SK-N-SH (cell line): ENCODE measurements around the gene MTERF4. TPM values are rescaled to one million over a fixed set of nuclear protein-coding genes. Genes with fewer than 3 reads are reported as not detected.

Experiments used
- CTCF ChIA-PET: fragments of 300-600, 350-600 bp; formaldehyde crosslinking; extraction: SDS; loops from one replicate; lab custom pipeline; 2021; lab: Yijun Ruan, JAX
- POLR2A ChIA-PET: fragments of 350-600 bp; sonication (Branson Sonifier 250); formaldehyde crosslinking; extraction: SDS; loops from one replicate; lab custom pipeline; 2020; ENCODE audit warnings: antibody characterized with exemption, inconsistent platforms; lab: Yijun Ruan, JAX
- DNase-seq: peaks from one replicate; pipeline ENCODE4 v3.0.0; 2012
- H2AFZ ChIP-seq: fragments of 200-600 bp; sonication (generic); 2 replicates; pipeline ENCODE4 v1.8.1; 2016; ENCODE audit warnings: antibody characterized with exemption, mild to moderate bottlenecking, low read depth
- H3F3A ChIP-seq: fragments of 200-600 bp; sonication (generic); replicated peaks from 2 replicates; pipeline ENCODE3; 2016; ENCODE audit warnings: antibody characterized with exemption, mild to moderate bottlenecking; ENCODE audit not compliant: insufficient read depth
- H3K27ac ChIP-seq, 2 experiments: fragments of 200-500 bp in 1 of 2; fragments of 200-600 bp in 1 of 2; sonication (Bioruptor generic) in 1 of 2; sonication (generic), shearing (Covaris generic) in 1 of 2; 2 replicates each; pipeline versions ENCODE4 v1.5.1 to v1.6.1; 2014 to 2016; ENCODE audit warnings: low read depth in 2 of 2, inconsistent platforms in 1 of 2, low read length in 1 of 2, mild to moderate bottlenecking in 1 of 2, mixed read lengths in 1 of 2
- H3K27me3 ChIP-seq: fragments of 200-600 bp; sonication (generic), shearing (Covaris generic); 2 replicates; pipeline ENCODE4 v1.6.1; 2016; ENCODE audit warnings: mixed run types; ENCODE audit not compliant: insufficient read depth
- H3K36me3 ChIP-seq, 2 experiments: fragments of 200-500 bp in 1 of 2; fragments of 200-600 bp in 1 of 2; sonication (Bioruptor generic) in 1 of 2; sonication (generic) in 1 of 2; replicated peaks in 1 of 2; 2 replicates each; pipeline versions ENCODE3 to v1.5.1; 2014 to 2016; ENCODE audit warnings: low read length in 1 of 2, mild to moderate bottlenecking in 1 of 2; ENCODE audit not compliant: insufficient read depth in 2 of 2, control insufficient read depth in 1 of 2
- H3K4me1 ChIP-seq, 2 experiments: fragments of 200-500 bp in 1 of 2; fragments of 200-600 bp in 1 of 2; sonication (Bioruptor generic) in 1 of 2; sonication (generic), shearing (Covaris generic) in 1 of 2; 2 replicates each; pipeline versions ENCODE4 v1.5.1 to v1.6.1; 2014 to 2016; ENCODE audit warnings: low read depth in 1 of 2, low read length in 1 of 2, mixed run types in 1 of 2; ENCODE audit not compliant: insufficient read depth in 2 of 2, control insufficient read depth in 1 of 2
- H3K4me2 ChIP-seq: fragments of 200-600 bp; sonication (generic), shearing (Covaris generic); 2 replicates; pipeline ENCODE4 v1.6.1; 2017; ENCODE audit warnings: mixed run types
- H3K4me3 ChIP-seq, 2 experiments: fragments of 200-500 bp in 1 of 2; fragments of 200-600 bp in 1 of 2; sonication (Bioruptor generic) in 1 of 2; sonication (generic), shearing (Covaris generic) in 1 of 2; 2 replicates each; pipeline versions ENCODE4 v1.5.1 to v1.8.1; 2014 to 2016; ENCODE audit warnings: low read depth in 2 of 2, inconsistent platforms in 1 of 2, low read length in 1 of 2, mild to moderate bottlenecking in 1 of 2, mixed read lengths in 1 of 2, moderate library complexity in 1 of 2
- H3K79me2 ChIP-seq: fragments of 200-600 bp; sonication (generic); 2 replicates; pipeline ENCODE4 v1.8.1; 2017; ENCODE audit warnings: mild to moderate bottlenecking; ENCODE audit not compliant: insufficient read depth
- H3K9ac ChIP-seq: fragments of 200-600 bp; sonication (generic); 2 replicates; pipeline ENCODE4 v1.6.1; 2017; ENCODE audit warnings: mixed run types
- H3K9me2 ChIP-seq: fragments of 200-600 bp; sonication (generic); 2 replicates; pipeline ENCODE4 v1.6.1; 2017; ENCODE audit warnings: mixed run types
- H3K9me3 ChIP-seq: fragments of 200-600 bp; sonication (generic); 2 replicates; pipeline ENCODE4 v1.6.1; 2017; ENCODE audit warnings: mixed run types, mild to moderate bottlenecking, moderate library complexity
- H4K20me1 ChIP-seq: fragments of 200-600 bp; sonication (generic); 2 replicates; pipeline ENCODE4 v1.6.1; 2017; ENCODE audit warnings: mild to moderate bottlenecking, mixed run types; ENCODE audit not compliant: insufficient read depth
- CHD2 ChIP-seq: fragments of 150-350 bp; IDR thresholded peaks from 2 replicates; pipeline ENCODE4 v1.6.1; 2018; ENCODE audit warnings: low read length; ENCODE audit not compliant: partially characterized antibody
- EZH2phosphoT487 ChIP-seq: fragments of 200-600 bp; sonication (generic); IDR thresholded peaks from 2 replicates; pipeline ENCODE4 v1.6.1; 2017; ENCODE audit warnings: low read depth, mixed run types, mild to moderate bottlenecking, antibody characterized with exemption, moderate library complexity, borderline replicate concordance
- FOXJ3 ChIP-seq: sonication (generic); formaldehyde crosslinking; IDR thresholded peaks from 2 replicates; pipeline ENCODE4 v1.5.1; 2020; ENCODE audit warnings: mild to moderate bottlenecking, missing genetic modification reagents
- GATA2 ChIP-seq: sonication (generic); formaldehyde crosslinking; IDR thresholded peaks from 2 replicates; pipeline ENCODE4 v1.5.0; 2020; ENCODE audit warnings: mild to moderate bottlenecking, missing genetic modification reagents
- NFIC ChIP-seq: IDR thresholded peaks from 2 replicates; pipeline ENCODE4 v1.4.0; 2012; ENCODE audit warnings: borderline replicate concordance
- NRF1 ChIP-seq: IDR thresholded peaks from 2 replicates; pipeline ENCODE4 v1.6.1; 2012; ENCODE audit warnings: low read depth, mild to moderate bottlenecking, low read length
- RAD21 ChIP-seq: IDR thresholded peaks from 2 replicates; pipeline ENCODE4 v1.6.1; 2012; ENCODE audit warnings: mild to moderate bottlenecking, low read length
- RCOR1 ChIP-seq: fragments of 150-350 bp; IDR thresholded peaks from 2 replicates; pipeline ENCODE4 v1.6.1; 2017; ENCODE audit warnings: antibody characterized with exemption, low read length
- REST ChIP-seq: IDR thresholded peaks from 2 replicates; pipeline ENCODE4 v1.6.1; 2012; ENCODE audit warnings: mild to moderate bottlenecking, low read depth, low read length, moderate library complexity
- RFX5 ChIP-seq: IDR thresholded peaks from 2 replicates; pipeline ENCODE4 v1.6.1; 2012; ENCODE audit warnings: mild to moderate bottlenecking, improper control_type of control experiment, low read length
- RXRA ChIP-seq: IDR thresholded peaks from 2 replicates; pipeline ENCODE4 v1.4.0; 2012; ENCODE audit warnings: low read depth, mild to moderate bottlenecking, borderline replicate concordance
- TAF1 ChIP-seq: IDR thresholded peaks from 2 replicates; pipeline ENCODE4 v1.6.1; 2012; ENCODE audit warnings: low read depth, mild to moderate bottlenecking, low read length, moderate library complexity, borderline replicate concordance
- TCF12 ChIP-seq: IDR thresholded peaks from 2 replicates; pipeline ENCODE4 v1.4.0; 2012
- TEAD4 ChIP-seq: IDR thresholded peaks from 2 replicates; pipeline ENCODE4 v1.4.0; 2012; ENCODE audit warnings: mild to moderate bottlenecking, borderline replicate concordance; ENCODE audit not compliant: insufficient read depth
- YY1 ChIP-seq: IDR thresholded peaks from 2 replicates; pipeline ENCODE4 v1.4.0; 2012; ENCODE audit warnings: low read depth, mild to moderate bottlenecking
- WGBS: methylation state at CpG from one replicate; pipeline ENCODE4 v1.1.6; 2017; ENCODE audit warnings: low lambda C conversion rate; 5-methylcytosine and 5-hydroxymethylcytosine counted together
- polyA plus RNA-seq, 3 experiments: library from polyadenylated mRNA; depleted of rRNA; stranded (reverse); fragments of >200 nt; gene quantifications; 2 replicates each; pipeline ENCODE4 v1.2.3, GENCODE V29; 2012
- TF ChIP-seq, protein P1 (sequence below): IDR thresholded peaks from 2 replicates; pipeline ENCODE4 v1.4.0; 2012; ENCODE audit warnings: low read depth, borderline replicate concordance
- TF ChIP-seq, protein P2 (sequence below): IDR thresholded peaks from 2 replicates; pipeline ENCODE4 v1.4.0; 2012; ENCODE audit warnings: low read depth, borderline replicate concordance

Gene MTERF4
- polyA plus RNA-seq, 1 of the 3 experiments (the other 2 are of a cell fraction) = 31.0 TPM

GRCh38 chr2:241103176-241103595, 1.1 kb upstream of the MTERF4 start:
- Histone ChIP-seq H3K4me3 (peak overlapping the region; percentile 79 to 99), H3K4me1 (peaks cover 0 to 13% of the 10 kb centered on the region in 2 experiments; a peak in 2 of 4 replicates), H2AFZ (peak overlapping the region; percentile 100), H3K4me2 (peak overlapping the region; percentile 86), H3K36me3 (peaks cover 6 to 18% of the 10 kb centered on the region in 2 experiments), H3K9ac (peak overlapping the region; percentile 95), H3K79me2 (peaks cover 56% of the 10 kb centered on the region), H3K9me2 (no peaks in the 10 kb centered on the region), H3K27me3 (no peaks in the 10 kb centered on the region), H3F3A (no peaks in the 10 kb centered on the region), H4K20me1 (no peaks in the 10 kb centered on the region), H3K27ac (peak overlapping the region in 1 of 2 experiments; percentile 72; a peak in 2 of 4 replicates), H3K9me3 (no peaks in the 10 kb centered on the region)
- no peak for DNase-seq
- CTCF ChIA-PET = interaction anchor here (1.5 kb wide), 1 partner anchor 11 kb away, joined by 3 read pairs; no protein-coding TSS in a partner anchor
- TF ChIP-seq CHD2 = no peak
- no peak for TF ChIP-seq NRF1
- TF ChIP-seq RXRA = no peak
- TF ChIP-seq NFIC = no peak
- no peak for TF ChIP-seq TCF12
- TF ChIP-seq RCOR1 = no peak
- TF ChIP-seq, protein P1, sequence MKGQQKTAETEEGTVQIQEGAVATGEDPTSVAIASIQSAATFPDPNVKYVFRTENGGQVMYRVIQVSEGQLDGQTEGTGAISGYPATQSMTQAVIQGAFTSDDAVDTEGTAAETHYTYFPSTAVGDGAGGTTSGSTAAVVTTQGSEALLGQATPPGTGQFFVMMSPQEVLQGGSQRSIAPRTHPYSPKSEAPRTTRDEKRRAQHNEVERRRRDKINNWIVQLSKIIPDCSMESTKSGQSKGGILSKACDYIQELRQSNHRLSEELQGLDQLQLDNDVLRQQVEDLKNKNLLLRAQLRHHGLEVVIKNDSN = no peak
- WGBS = 70% methylated on average over 5 of the region's 5 CpGs
- POLR2A ChIA-PET = interaction anchor here (0.6 kb wide), 1 partner anchor 501 kb away, joined by 4 read pairs; no protein-coding TSS in a partner anchor

- Histone ChIP-seq H3K9me3 (no peaks in the 10 kb centered on the region), H3K4me3 (no peak overlapping the region), H3K79me2 (peaks cover 61% of the 10 kb centered on the region), H2AFZ (no peak overlapping the region), H3K36me3 (peaks cover 26 to 51% of the 10 kb centered on the region in 2 experiments), H3K9ac (no peak overlapping the region), H4K20me1 (no peaks in the 10 kb centered on the region), H3K9me2 (no peaks in the 10 kb centered on the region), H3K27ac (no peak overlapping the region), H3K4me2 (no peak overlapping the region), H3K27me3 (no peaks in the 10 kb centered on the region), H3K4me1 (peaks cover 0 to 13% of the 10 kb centered on the region in 2 experiments; a peak in 2 of 4 replicates), H3F3A (no peaks in the 10 kb centered on the region)
- CTCF ChIA-PET = interaction anchor here (1.0 kb wide), 1 partner anchor 185 kb away, joined by 3 read pairs; no protein-coding TSS in a partner anchor
- DNase-seq = no peak
- no peak for TF ChIP-seq REST
- TF ChIP-seq EZH2phosphoT487 = no peak
- TF ChIP-seq YY1 = no peak
- TF ChIP-seq RFX5 = no peak
- TF ChIP-seq, protein P2, sequence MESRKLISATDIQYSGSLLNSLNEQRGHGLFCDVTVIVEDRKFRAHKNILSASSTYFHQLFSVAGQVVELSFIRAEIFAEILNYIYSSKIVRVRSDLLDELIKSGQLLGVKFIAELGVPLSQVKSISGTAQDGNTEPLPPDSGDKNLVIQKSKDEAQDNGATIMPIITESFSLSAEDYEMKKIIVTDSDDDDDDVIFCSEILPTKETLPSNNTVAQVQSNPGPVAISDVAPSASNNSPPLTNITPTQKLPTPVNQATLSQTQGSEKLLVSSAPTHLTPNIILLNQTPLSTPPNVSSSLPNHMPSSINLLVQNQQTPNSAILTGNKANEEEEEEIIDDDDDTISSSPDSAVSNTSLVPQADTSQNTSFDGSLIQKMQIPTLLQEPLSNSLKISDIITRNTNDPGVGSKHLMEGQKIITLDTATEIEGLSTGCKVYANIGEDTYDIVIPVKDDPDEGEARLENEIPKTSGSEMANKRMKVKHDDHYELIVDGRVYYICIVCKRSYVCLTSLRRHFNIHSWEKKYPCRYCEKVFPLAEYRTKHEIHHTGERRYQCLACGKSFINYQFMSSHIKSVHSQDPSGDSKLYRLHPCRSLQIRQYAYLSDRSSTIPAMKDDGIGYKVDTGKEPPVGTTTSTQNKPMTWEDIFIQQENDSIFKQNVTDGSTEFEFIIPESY = no peak
- no peak for TF ChIP-seq TEAD4
- TF ChIP-seq FOXJ3 (CRISPR knock-in tag) = no peak
- no peak for TF ChIP-seq GATA2 (CRISPR knock-in tag)
- TF ChIP-seq RAD21 = no peak
- TF ChIP-seq TAF1 = no peak
- POLR2A ChIA-PET = no interaction called here
- 98% methylated on average over 5 of the region's 5 CpGs for WGBS
Measured at GRCh38 chr2:241099246-241099645, 2.8 kb downstream of the MTERF4 start.
